ENCODE results near the gene RGS4.

DNA sequence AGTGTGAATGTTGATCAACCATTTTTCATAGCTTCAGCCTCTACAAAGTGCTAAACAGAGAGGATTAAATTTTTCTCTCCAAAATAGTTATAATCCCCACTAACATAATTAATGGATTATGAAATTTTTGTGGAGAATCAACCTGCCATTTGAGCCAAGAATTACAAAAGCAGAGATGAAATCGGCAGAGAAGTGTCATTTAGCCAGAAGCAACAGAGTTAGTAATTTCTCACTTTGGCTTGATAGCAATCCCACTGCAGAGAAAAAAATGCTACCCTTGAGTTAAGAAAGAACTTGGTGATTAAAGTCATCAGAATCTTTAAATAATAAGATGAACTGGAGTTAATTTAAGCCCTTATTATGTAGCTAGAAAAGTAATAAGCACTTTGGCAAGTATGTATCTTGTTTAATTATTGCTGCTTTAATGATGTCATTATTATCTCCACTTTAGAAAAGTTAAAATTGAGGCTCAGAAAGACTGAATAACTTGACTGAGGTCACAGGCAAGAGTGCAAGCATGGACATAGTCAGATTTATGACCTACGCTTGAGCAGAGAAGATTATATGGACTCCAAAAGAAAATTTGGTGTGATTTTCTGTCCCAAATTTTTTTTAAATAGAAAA lies 37.3 kb downstream of the RGS4 start:
- TF ChIP-seq, protein P1, sequence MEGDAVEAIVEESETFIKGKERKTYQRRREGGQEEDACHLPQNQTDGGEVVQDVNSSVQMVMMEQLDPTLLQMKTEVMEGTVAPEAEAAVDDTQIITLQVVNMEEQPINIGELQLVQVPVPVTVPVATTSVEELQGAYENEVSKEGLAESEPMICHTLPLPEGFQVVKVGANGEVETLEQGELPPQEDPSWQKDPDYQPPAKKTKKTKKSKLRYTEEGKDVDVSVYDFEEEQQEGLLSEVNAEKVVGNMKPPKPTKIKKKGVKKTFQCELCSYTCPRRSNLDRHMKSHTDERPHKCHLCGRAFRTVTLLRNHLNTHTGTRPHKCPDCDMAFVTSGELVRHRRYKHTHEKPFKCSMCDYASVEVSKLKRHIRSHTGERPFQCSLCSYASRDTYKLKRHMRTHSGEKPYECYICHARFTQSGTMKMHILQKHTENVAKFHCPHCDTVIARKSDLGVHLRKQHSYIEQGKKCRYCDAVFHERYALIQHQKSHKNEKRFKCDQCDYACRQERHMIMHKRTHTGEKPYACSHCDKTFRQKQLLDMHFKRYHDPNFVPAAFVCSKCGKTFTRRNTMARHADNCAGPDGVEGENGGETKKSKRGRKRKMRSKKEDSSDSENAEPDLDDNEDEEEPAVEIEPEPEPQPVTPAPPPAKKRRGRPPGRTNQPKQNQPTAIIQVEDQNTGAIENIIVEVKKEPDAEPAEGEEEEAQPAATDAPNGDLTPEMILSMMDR (conservative IDR thresholded peaks at IDR 0.05; ENCODE audit: low read depth in 2 of 2), result no peak
- TF ChIP-seq EZH2phosphoT487 (IDR thresholded peaks at IDR 0.05; ENCODE audit: unreplicated experiment) (no peak), ZNF331 (CRISPR knock-in tag; IDR thresholded peaks at IDR 0.05; ENCODE audit: low read depth) (no peak), EZH2 (IDR thresholded peaks at IDR 0.05; ENCODE audit: low read depth, unreplicated experiment) (no peak), POLR2AphosphoS5 (IDR thresholded peaks at IDR 0.05; ENCODE audit: low read depth) (no peak), REST (IDR thresholded peaks at IDR 0.05; ENCODE audit: unreplicated experiment) (no peak), CREB1 (CRISPR knock-in tag; IDR thresholded peaks at IDR 0.05; ENCODE audit: low read depth) (no peak), NANOG (IDR thresholded peaks at IDR 0.05; ENCODE audit: borderline replicate concordance) (no peak), ZNF114 (CRISPR knock-in tag; IDR thresholded peaks at IDR 0.05) (no peak), JUNB (IDR thresholded peaks at IDR 0.05; ENCODE audit: unreplicated experiment) (no peak), STAT1 (IDR thresholded peaks at IDR 0.05; ENCODE audit: unreplicated experiment) (no peak)
- TF ChIP-seq, protein P2, sequence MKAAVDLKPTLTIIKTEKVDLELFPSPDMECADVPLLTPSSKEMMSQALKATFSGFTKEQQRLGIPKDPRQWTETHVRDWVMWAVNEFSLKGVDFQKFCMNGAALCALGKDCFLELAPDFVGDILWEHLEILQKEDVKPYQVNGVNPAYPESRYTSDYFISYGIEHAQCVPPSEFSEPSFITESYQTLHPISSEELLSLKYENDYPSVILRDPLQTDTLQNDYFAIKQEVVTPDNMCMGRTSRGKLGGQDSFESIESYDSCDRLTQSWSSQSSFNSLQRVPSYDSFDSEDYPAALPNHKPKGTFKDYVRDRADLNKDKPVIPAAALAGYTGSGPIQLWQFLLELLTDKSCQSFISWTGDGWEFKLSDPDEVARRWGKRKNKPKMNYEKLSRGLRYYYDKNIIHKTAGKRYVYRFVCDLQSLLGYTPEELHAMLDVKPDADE (IDR thresholded peaks at IDR 0.05), result no peak

All from GM23338 (cell line).